GM18498 (cell line): ENCODE results near the gene MIAT.
A peak's percentile ranks its signal among the peaks of the same experiment; 100 is the strongest.

Source experiments
- ATAC-seq: cut with Tn5 transposase; IDR thresholded peaks from one replicate; pipeline ENCODE4 v1.9.1; 2021; ENCODE audit warnings: mild to moderate bottlenecking, moderate library complexity; ENCODE audit not compliant: unreplicated experiment

Gene MIAT

GRCh38 chr22:26631282-26631681 is 26.1 kb upstream of the MIAT start:
- no peak for ATAC-seq

- ATAC-seq, result no peak
Measured at GRCh38 chr22:26632422-26633155, 24.8 kb upstream of the MIAT start.

DNA sequence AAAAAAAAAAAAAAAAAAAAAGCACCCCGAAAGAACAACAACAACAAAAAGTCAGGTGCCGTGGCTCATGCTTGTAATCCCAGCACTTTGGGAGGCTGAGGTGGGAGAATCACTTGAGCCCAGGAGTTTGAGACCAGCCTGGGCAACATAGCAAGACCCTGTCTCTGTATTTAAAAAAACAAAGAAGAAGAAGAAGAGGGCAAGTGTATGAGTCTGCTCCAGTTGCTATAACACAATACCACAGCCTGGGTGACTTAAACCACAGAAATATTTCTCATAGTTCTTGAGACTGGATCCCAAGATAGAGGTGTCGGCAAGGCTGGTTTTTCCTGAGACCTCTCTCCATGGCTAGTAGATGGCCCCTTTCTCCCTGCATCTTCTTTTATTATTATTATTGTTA is 23.2 kb upstream of the MIAT start:
- no peak for ATAC-seq

DNA sequence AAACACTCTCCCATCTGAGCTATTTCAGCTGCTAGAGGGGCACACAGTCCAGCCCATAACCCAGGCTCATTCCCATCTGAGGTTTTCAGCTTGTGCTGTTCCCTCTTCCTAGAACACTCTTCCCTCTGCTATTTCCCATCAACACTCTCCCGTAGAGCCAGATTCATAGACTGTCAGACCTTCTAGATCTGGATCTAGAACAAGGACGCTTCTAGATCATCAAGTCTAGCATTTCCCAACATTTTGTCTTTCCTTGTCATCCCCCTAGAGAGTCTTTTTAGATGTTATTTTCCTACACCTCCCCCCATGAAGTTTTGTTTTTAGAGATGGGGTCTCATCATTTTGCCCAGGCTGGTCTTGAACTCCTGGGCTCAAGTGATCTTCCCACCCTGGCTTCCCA is 22.3 kb upstream of the MIAT start:
- ATAC-seq, result no peak

- no peak for ATAC-seq
Measured at GRCh38 chr22:26636296-26636695, 21.1 kb upstream of the MIAT start.

DNA sequence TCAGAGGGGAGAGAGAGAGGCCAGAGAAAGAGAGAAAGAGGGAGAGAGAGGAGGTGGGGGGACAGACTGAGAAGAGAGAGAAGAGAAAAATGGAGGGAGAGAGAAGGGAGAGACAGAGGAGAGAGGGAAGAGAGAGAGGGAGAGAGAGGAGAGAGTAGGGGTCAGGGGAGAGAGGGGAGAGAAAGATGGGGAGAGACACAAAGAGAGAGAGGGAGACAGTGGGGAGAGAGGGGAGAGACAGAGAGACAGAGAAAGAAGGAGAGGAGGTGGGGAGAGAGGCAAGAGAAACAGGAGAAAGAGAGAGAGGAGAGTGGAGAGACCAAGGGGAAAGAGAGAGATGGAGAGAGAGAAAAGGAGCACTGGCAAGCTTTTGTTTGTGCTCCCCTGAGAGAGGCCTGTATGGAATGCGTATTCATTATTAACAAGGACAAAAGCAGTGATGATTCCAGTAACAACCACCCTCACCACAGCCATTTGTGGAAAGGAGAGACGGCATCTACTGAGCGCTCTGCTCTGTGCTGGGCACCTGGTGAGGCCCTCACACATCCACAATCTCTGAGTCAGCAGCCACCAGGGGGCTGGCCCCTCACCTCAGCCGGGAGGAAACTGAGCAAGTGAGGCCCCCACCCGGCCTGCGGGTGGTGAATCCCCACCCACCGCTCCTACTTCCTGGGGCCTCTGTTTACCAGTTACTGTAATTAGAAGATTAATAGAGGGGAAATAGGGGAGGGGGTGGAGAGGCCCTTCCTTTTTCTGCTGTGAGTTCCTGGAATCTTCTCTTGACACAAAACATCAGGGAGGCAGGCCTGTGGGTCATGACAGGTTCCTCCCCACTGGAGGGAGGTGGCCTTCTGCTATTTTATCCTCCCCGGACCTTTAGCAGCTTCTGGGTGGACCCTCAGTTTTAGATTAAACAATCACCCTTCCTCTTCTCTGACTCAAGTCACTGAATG is 14.6 kb upstream of the MIAT start:
- no peak for ATAC-seq

DNA sequence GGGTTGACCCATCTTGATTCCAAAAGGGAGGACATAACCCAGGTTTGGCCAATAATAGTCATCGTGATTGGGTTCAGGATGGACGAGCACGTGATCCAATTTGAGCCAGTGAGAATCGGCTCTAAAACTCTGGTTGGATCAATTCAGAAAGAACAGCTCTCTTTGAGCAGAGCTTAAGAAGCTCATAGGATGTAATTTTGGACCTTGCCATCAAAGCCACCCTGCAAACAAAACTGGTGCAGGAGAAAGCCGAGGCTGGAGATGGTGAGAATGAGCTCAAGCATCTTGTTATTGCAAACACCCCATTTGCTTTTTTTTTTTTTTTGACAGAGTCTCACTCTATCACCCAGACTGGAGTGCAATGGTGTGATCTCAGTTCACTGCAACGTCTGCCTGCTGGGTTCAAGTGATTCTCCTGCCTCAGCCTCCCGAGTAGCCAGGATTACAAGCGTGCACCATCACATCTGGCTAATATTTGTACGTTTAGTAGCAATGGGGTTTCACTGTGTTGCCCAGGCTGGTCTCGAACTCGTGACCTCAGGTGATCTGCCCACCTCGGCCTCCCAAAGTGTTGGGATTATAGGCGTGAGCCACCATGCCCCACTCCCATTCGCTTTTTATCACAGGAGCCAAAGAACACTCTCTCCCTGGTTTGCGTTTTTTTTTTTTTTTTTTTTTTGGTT is 13.8 kb upstream of the MIAT start:
- ATAC-seq, result no peak

DNA sequence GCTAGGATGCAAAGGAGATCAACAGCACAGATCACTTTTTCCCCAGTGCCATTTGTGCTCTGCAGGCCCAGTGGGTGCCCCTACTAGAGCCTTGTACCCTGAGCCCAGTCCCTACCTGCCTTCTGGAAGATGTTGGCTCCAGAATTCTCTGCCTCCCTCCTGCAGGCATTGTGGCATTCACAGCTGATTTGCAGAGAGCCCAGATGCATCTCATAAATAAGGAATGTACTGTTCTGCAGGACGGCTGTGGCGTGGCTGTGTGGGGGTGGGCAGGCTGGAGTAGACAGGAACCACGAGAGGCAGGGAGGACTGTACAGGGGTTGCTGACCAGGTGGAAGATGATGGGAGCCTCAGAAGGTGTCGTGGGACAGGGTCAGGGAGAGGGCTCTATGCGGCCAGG is 11.2 kb upstream of the MIAT start:
- ATAC-seq, result no peak

DNA sequence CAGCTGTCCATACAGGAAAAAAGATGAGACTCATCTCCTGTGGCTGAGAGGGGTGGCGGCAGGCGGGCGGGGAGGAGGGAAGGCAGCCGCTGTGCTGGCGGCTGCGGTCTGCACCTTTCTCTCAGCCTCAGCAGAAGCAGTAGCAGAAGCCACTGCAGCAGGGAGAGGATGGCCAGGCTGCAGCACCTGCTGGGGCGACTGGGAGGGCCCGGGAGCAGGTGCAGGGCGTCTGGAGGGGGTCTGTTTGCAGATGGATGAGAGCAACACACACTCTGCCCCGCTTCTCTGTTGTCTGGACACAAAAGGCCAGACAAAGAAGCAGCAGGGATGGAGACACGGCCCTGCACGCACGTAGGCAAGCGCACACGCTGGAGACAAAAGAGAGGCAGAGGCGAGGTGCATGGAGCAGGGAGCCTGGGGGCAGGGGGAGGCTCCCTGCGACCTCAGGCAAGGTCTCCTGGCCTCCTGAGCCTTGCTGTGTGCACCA is 9.3 kb upstream of the MIAT start:
- ATAC-seq, result no peak

- ATAC-seq, result no peak
Measured at GRCh38 chr22:26648528-26649388, 8.6 kb upstream of the MIAT start.

DNA sequence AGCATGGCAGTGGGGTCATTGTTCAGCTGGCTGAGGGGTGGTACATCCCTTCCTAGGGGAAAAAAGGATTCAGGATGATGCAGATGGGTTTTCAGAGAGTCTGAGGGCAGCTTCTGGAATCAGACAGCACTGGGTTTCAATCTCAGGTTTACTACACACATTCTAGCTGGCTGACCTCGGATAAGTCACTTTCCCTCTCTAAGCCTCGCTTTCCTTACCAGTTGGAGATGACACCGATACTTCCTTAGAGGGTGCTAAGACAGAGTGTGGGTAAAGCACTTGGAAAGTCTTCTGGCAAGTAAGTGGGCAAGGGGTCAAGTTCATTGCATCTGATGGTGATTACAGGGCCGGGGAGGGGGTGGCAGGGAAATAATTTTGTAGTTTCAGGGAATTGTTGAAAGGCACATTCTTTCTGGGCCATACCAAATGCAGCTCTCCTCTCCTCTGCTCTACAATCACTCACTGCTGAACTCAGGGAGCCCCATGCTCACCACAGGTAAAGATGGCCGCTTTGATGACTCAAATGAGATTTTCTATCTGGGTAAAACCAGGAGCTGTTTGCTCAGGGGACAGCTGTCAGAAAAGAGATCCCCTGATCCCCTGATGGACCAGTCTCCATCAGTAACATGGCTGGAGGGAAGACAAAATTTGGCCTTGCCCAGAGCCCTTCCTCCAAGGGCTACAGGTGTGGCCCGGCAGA is 6.5 kb upstream of the MIAT start:
- ATAC-seq, result no peak

- no peak for ATAC-seq
Measured at GRCh38 chr22:26651815-26652214, 5.6 kb upstream of the MIAT start.

DNA sequence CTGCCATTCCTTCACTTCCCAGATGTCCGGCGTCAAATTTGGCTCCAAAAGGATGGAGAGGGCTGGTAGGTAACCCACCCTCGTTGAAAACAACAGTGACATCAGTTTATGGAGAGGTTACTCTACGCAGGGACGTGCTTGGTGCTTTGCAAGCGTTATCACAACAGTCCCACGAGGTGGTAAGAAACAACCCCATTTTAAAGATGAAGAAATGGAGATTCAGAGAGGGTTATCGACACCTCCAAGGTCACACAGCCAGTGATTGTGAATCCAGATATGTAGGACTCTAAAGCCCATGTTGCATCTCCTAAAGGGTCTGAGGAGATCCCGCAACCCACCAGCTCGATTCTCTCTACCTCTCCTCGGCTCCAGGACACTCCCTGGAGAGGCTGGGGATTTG is 773 bp downstream of the MIAT start:
- ATAC-seq, result no peak

GRCh38 chr22:26658671-26659478 is 1.5 kb downstream of the MIAT start:
- peak; percentile 57 for ATAC-seq

GRCh38 chr22:26660356-26660755 is 3.0 kb downstream of the MIAT start:
- ATAC-seq, result no peak

- ATAC-seq, result no peak
Measured at GRCh38 chr22:26660961-26661578, 3.7 kb downstream of the MIAT start.

- ATAC-seq, result no peak
Measured at GRCh38 chr22:26662160-26662559, 4.8 kb downstream of the MIAT start.

DNA sequence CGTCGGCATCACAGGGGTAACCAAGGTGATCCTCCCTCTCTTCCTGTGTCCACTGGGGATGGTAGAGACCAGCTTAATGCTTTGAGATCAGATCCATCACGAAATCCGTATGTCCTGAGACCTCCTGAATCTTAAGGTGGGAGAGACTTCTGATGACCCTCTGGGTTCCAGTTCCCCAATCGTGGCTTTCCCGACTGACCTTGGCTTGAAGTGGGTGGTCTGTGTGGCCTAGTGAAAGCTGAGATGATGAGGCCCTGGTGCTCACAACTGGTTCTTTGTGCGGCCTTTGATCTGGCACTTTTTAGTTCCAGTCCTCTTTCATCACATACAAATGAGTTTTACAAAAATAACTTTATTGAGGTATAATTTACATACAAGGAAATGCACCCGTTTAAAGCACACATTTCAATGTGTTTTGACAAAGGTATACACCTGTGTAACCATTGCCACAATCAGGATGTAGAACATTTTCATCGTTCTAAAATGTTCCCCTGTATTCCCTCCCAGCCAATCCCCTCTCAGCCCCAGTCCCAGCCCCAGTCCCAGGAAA is 6.1 kb downstream of the MIAT start:
- ATAC-seq, result no peak
